Vagina (tissue), 2 donors: ENCODE data around the gene SURF6. TPM values are rescaled to one million over a fixed set of nuclear protein-coding genes. Genes with fewer than 3 reads are reported as not detected.

Experiments used
- DNase-seq, 2 donors: peaks; one replicate each; pipeline ENCODE4 v3.0.0-alpha.2; 2017; ENCODE audit errors: extremely low spot score in 2 of 2
- H3K27ac ChIP-seq: fragments of 200-600 bp; sonication (generic); one replicate; pipeline ENCODE4 v1.5.1; 2019
- H3K27me3 ChIP-seq: fragments of 200-600 bp; sonication (generic); one replicate; pipeline ENCODE4 v1.5.1; 2019
- H3K36me3 ChIP-seq, 2 donors: fragments of 200-600 bp; sonication (generic); one replicate each; pipeline ENCODE4 v1.5.1; 2017 to 2019
- H3K4me1 ChIP-seq: fragments of 200-600 bp; sonication (generic); one replicate; pipeline ENCODE4 v1.5.1; 2019
- H3K4me3 ChIP-seq, 2 donors: fragments of 200-600 bp; sonication (generic); 1 replicate in 1 of 2; 2 replicates in 1 of 2; pipeline ENCODE4 v1.5.1; 2016 to 2019
- H3K9me3 ChIP-seq: fragments of 200-600 bp; sonication (generic); one replicate; pipeline ENCODE4 v1.5.1; 2019
- CTCF ChIP-seq, 3 experiments: fragments of 450-650 bp in 2 of 3; fragments of 200-600 bp in 1 of 3; sonication (generic) in 1 of 3; IDR thresholded peaks; one replicate each; pipeline ENCODE4 v1.5.1; 2017 to 2019; ENCODE audit warnings: antibody characterized with exemption in 3 of 3, mild to moderate bottlenecking in 2 of 3, moderate library complexity in 2 of 3
- POLR2A ChIP-seq, 2 donors: fragments of 450-650 bp; IDR thresholded peaks; one replicate each; pipeline ENCODE4 v1.6.1; 2017; ENCODE audit warnings: antibody characterized with exemption in 2 of 2, mild to moderate bottlenecking in 2 of 2, moderate library complexity in 2 of 2
- POLR2AphosphoS5 ChIP-seq, 2 donors: sonication (generic); formaldehyde crosslinking; IDR thresholded peaks; one replicate each; pipeline ENCODE4 v1.9.0; 2017; ENCODE audit warnings: antibody characterized with exemption in 2 of 2, mild to moderate bottlenecking in 2 of 2, low read depth in 1 of 2; ENCODE audit not compliant: insufficient read depth in 1 of 2
- intact Hi-C: fragments of 100-400 bp; cut with DNase I; formaldehyde crosslinking; loops from one replicate; pipeline ENCODE4 v1.15.1; 2023
- total RNA-seq: library from RNA; depleted of rRNA; stranded (reverse); fragments of >200 nt; gene quantifications from one replicate; pipeline ENCODE4 v1.2.3, GENCODE V29; 2016

SURF6 gene
- total RNA-seq, 1 donor from 2014 or later: 12.8 TPM

- intact Hi-C loops: no loop called here
- Histone ChIP-seq H3K4me1 (no peaks in the 10 kb centered on the region), H3K27ac (no peak overlapping the region), H3K9me3 (no peaks in the 10 kb centered on the region), H3K27me3 (no peaks in the 10 kb centered on the region), H3K4me3 (no peak overlapping the region), H3K36me3 (no peaks in the 10 kb centered on the region)
- DNase-seq: no peak
- TF ChIP-seq POLR2AphosphoS5 (IDR thresholded peaks at IDR 0.05; ENCODE audit: insufficient read depth in 1 of 2, low read depth in 1 of 2) (no peak), CTCF (IDR thresholded peaks at IDR 0.05) (no peak), POLR2A (IDR thresholded peaks at IDR 0.05) (no peak)
Observed at GRCh38 chr9:133315997-133316396, 20.0 kb downstream of the SURF6 start.

GRCh38 chr9:133309608-133310007 lies 26.4 kb downstream of the SURF6 start:
- no peak for DNase-seq
- no peaks in the 10 kb centered on the region for H3K27me3 ChIP-seq
- TF ChIP-seq POLR2AphosphoS5 (IDR thresholded peaks at IDR 0.05; ENCODE audit: insufficient read depth in 1 of 2, low read depth in 1 of 2) (no peak), POLR2A (IDR thresholded peaks at IDR 0.05) (no peak), CTCF (IDR thresholded peaks at IDR 0.05) (no peak)
- H3K4me3 ChIP-seq: no peak overlapping the region
- no peaks in the 10 kb centered on the region for H3K4me1 ChIP-seq
- intact Hi-C loops: no loop called here
- H3K36me3 ChIP-seq: no peaks in the 10 kb centered on the region
- H3K9me3 ChIP-seq: no peaks in the 10 kb centered on the region
- no peak overlapping the region for H3K27ac ChIP-seq

- no peak for TF ChIP-seq POLR2A (IDR thresholded peaks at IDR 0.05)
- TF ChIP-seq POLR2AphosphoS5 (IDR thresholded peaks at IDR 0.05; ENCODE audit: insufficient read depth in 1 of 2, low read depth in 1 of 2): no peak
- TF ChIP-seq CTCF (IDR thresholded peaks at IDR 0.05): no peak
Observed at GRCh38 chr9:133307301-133307700, 28.7 kb downstream of the SURF6 start.

GRCh38 chr9:133306242-133307204 lies 29.5 kb downstream of the SURF6 start:
- TF ChIP-seq CTCF (IDR thresholded peaks at IDR 0.05) (no peak), POLR2A (IDR thresholded peaks at IDR 0.05) (no peak), POLR2AphosphoS5 (IDR thresholded peaks at IDR 0.05; ENCODE audit: insufficient read depth in 1 of 2, low read depth in 1 of 2) (no peak)
- DNase-seq: no peak
- H3K36me3 ChIP-seq: no peaks in the 10 kb centered on the region
- H3K27me3 ChIP-seq: no peaks in the 10 kb centered on the region
- H3K9me3 ChIP-seq: no peaks in the 10 kb centered on the region
- no peak overlapping the region for H3K27ac ChIP-seq
- intact Hi-C loops: no loop called here
- H3K4me3 ChIP-seq: no peak overlapping the region
- H3K4me1 ChIP-seq: no peaks in the 10 kb centered on the region

More at GRCh38 chr9:133307301-133307700, 28.7 kb downstream of the SURF6 start:
- intact Hi-C loops: no loop called here
- Histone ChIP-seq H3K4me1 (no peaks in the 10 kb centered on the region), H3K27me3 (no peaks in the 10 kb centered on the region), H3K9me3 (no peaks in the 10 kb centered on the region), H3K27ac (no peak overlapping the region), H3K4me3 (no peak overlapping the region), H3K36me3 (no peaks in the 10 kb centered on the region)
- DNase-seq: no peak

GRCh38 chr9:133305731-133306130 lies 30.3 kb downstream of the SURF6 start:
- H3K36me3 ChIP-seq: no peaks in the 10 kb centered on the region

More at GRCh38 chr9:133305731-133306130, 30.3 kb downstream of the SURF6 start:
- no peak overlapping the region for H3K27ac ChIP-seq
- TF ChIP-seq POLR2A (IDR thresholded peaks at IDR 0.05) (no peak), CTCF (IDR thresholded peaks at IDR 0.05) (no peak), POLR2AphosphoS5 (IDR thresholded peaks at IDR 0.05; ENCODE audit: insufficient read depth in 1 of 2, low read depth in 1 of 2) (no peak)
- H3K4me1 ChIP-seq: no peaks in the 10 kb centered on the region
- no peaks in the 10 kb centered on the region for H3K9me3 ChIP-seq
- DNase-seq: no peak
- H3K4me3 ChIP-seq: no peak overlapping the region
- no peaks in the 10 kb centered on the region for H3K27me3 ChIP-seq
- intact Hi-C loops: no loop called here
